Body of pancreas (tissue), 4 donors: ENCODE data around the gene STAU1. TPM values are rescaled to one million over a fixed set of nuclear protein-coding genes. Genes with fewer than 3 reads are reported as not detected.
"Not testable (repeated sequence)": the region's sequence is repeated elsewhere in the genome, so short reads cannot be mapped to it uniquely, and the experiment has no call there.

ENCODE experiments used
- ATAC-seq: fragments of 150-250 bp; one replicate; pipeline ENCODE4 v1.9.1; 2016
- DNase-seq, 4 donors: peaks; one replicate each; pipeline ENCODE4 v3.0.0-alpha.2; 2019
- H3K27ac ChIP-seq, 4 donors: fragments of 200-600 bp; sonication (generic); 1 replicate in 3 of 4; 2 replicates in 1 of 4; pipeline versions ENCODE4 v1.5.1 to v1.6.1; 2016 to 2019; ENCODE audit warnings: mild to moderate bottlenecking in 1 of 4, mixed read lengths in 1 of 4, moderate library complexity in 1 of 4
- H3K27me3 ChIP-seq, 2 donors: fragments of 200-600 bp; sonication (generic); one replicate each; pipeline ENCODE4 v1.6.0; 2016; ENCODE audit warnings: mild to moderate bottlenecking in 1 of 2
- H3K36me3 ChIP-seq, 2 donors: fragments of 200-600 bp; sonication (generic); replicated peaks in 1 of 2; 2 replicates each; pipeline ENCODE4 v1.5.1; 2016; ENCODE audit warnings: low read depth in 2 of 2; ENCODE audit not compliant: insufficient read depth in 1 of 2
- H3K4me1 ChIP-seq: fragments of 200-600 bp; sonication (generic); one replicate; pipeline ENCODE4 v1.6.0; 2016
- H3K4me3 ChIP-seq, 2 donors: fragments of 200-600 bp; sonication (generic); 1 replicate in 1 of 2; 2 replicates in 1 of 2; pipeline ENCODE4 v1.5.1; 2016 to 2019
- H3K9me3 ChIP-seq, 3 donors: fragments of 200-600 bp; sonication (generic); 1 replicate in 2 of 3; 2 replicates in 1 of 3; pipeline ENCODE4 v1.5.1; 2016
- CTCF ChIP-seq, 7 experiments: fragments of 450-650 bp in 4 of 7; fragments of 200-600 bp in 3 of 7; sonication (generic) in 3 of 7; IDR thresholded peaks; one replicate each; pipeline ENCODE4 v1.5.1; 2016 to 2019; ENCODE audit warnings: antibody characterized with exemption in 7 of 7
- POLR2A ChIP-seq, 3 donors: fragments of 450-650 bp; IDR thresholded peaks; one replicate each; pipeline ENCODE4 v1.6.1; 2016; ENCODE audit warnings: antibody characterized with exemption in 3 of 3, mild to moderate bottlenecking in 2 of 3
- WGBS, 2 donors: methylation state at CpG; one replicate each; pipeline ENCODE4 v1.1.5; 2017; 5-methylcytosine and 5-hydroxymethylcytosine counted together
- intact Hi-C: fragments of 100-400 bp; cut with DNase I; formaldehyde crosslinking; loops from one replicate; pipeline ENCODE4 v1.15.1; 2023
- total RNA-seq, 2 donors: library from RNA; depleted of rRNA; stranded (reverse); fragments of >200 nt; gene quantifications; one replicate each; pipeline ENCODE4 v1.1.0, GENCODE V29; 2016

The STAU1 gene
- total RNA-seq, 2 donors from 2014 or later, result 50.4 to 78.3 TPM

- H3K4me3 ChIP-seq, result no peak overlapping the region
- no peaks in the 10 kb centered on the region for H3K9me3 ChIP-seq
- no peak overlapping the region for H3K27ac ChIP-seq
- DNase-seq (no peak), ATAC-seq (no peak)
- intact Hi-C loops, result no loop called here
- WGBS, 2 donors, result 83 to 88% methylated on average over 15 of the region's 15 CpGs
- H3K4me1 ChIP-seq, result peaks cover 16% of the 10 kb centered on the region
- H3K27me3 ChIP-seq, result no peaks in the 10 kb centered on the region
- no peak for TF ChIP-seq CTCF (IDR thresholded peaks at IDR 0.05)
- no peak for TF ChIP-seq POLR2A (IDR thresholded peaks at IDR 0.05)
- H3K36me3 ChIP-seq, result peaks cover 0 to 2% of the 10 kb centered on the region in 2 donors
Measured at GRCh38 chr20:49136817-49137571, 51.1 kb downstream of the STAU1 start.

GRCh38 chr20:49134797-49135196 is 53.3 kb downstream of the STAU1 start:
- not testable (repeated sequence) for ATAC-seq, H3K36me3 ChIP-seq, H3K27ac ChIP-seq, DNase-seq, H3K4me3 ChIP-seq, H3K9me3 ChIP-seq, H3K27me3 ChIP-seq
- WGBS, 2 donors, result 83 to 84% methylated on average over 8 of the region's 8 CpGs
- H3K4me1 ChIP-seq, result peaks cover 16% of the 10 kb centered on the region
- intact Hi-C loops, result loop anchor here (5.0 kb wide), 1 partner anchor 83 kb away; the partner anchor contains the start of gene DDX27

- TF ChIP-seq POLR2A (IDR thresholded peaks at IDR 0.05) (no peak), CTCF (IDR thresholded peaks at IDR 0.05) (no peak)
- H3K9me3 ChIP-seq, result no peaks in the 10 kb centered on the region
- peaks cover 16% of the 10 kb centered on the region for H3K4me1 ChIP-seq
- H3K4me3 ChIP-seq, result no peak overlapping the region
- H3K36me3 ChIP-seq, result peaks cover 0 to 2% of the 10 kb centered on the region in 2 donors
- DNase-seq (no peak), ATAC-seq (peak; percentile 8)
- whole genome bisulfite sequencing, 2 donors, result 65 to 71% methylated on average over 3 of the region's 3 CpGs
- H3K27me3 ChIP-seq, result no peaks in the 10 kb centered on the region
- H3K27ac ChIP-seq, result peak overlapping the region; percentile 40 to 51 (median 44)
- intact Hi-C loops, result loop anchor here (5.0 kb wide), 1 partner anchor 84 kb away; the partner anchor contains the start of gene DDX27
Measured at GRCh38 chr20:49133571-49133970, 54.6 kb downstream of the STAU1 start.

- 2 to 20% methylated on average over 4 to 5 of the region's 5 CpGs for WGBS, 2 donors
- peak; percentile 32 to 70 (median 38) for DNase-seq
- H3K27ac ChIP-seq, result peak overlapping the region; percentile 40 to 51 (median 44)
- H3K4me1 ChIP-seq, result peaks cover 16% of the 10 kb centered on the region
- H3K36me3 ChIP-seq, result peaks cover 0 to 2% of the 10 kb centered on the region in 2 donors
- no peak overlapping the region for H3K4me3 ChIP-seq
- H3K9me3 ChIP-seq, result no peaks in the 10 kb centered on the region
- intact Hi-C loops, result loop anchor here (5.0 kb wide), 1 partner anchor 84 kb away; the partner anchor contains the start of gene DDX27
- no peaks in the 10 kb centered on the region for H3K27me3 ChIP-seq
- TF ChIP-seq POLR2A (IDR thresholded peaks at IDR 0.05) (no peak), CTCF (IDR thresholded peaks at IDR 0.05) (peak; percentile 41 to 81 (median 73))
- peak; percentile 92 for ATAC-seq
Measured at GRCh38 chr20:49132995-49133478, 55.1 kb downstream of the STAU1 start.

- ATAC-seq (no peak), DNase-seq (no peak)
- H3K27ac ChIP-seq, result no peak overlapping the region
- 96% methylated on average over 9 to 10 of the region's 10 CpGs for WGBS, 2 donors
- intact Hi-C loops, result no loop called here
- H3K36me3 ChIP-seq, result peaks cover 8 to 18% of the 10 kb centered on the region in 2 donors
- H3K9me3 ChIP-seq, result no peaks in the 10 kb centered on the region
- no peak overlapping the region for H3K4me3 ChIP-seq
- H3K4me1 ChIP-seq, result no peaks in the 10 kb centered on the region
- TF ChIP-seq POLR2A (IDR thresholded peaks at IDR 0.05) (no peak), CTCF (IDR thresholded peaks at IDR 0.05) (no peak)
- no peaks in the 10 kb centered on the region for H3K27me3 ChIP-seq
Measured at GRCh38 chr20:49123982-49124381, 64.2 kb downstream of the STAU1 start.
